Heart left ventricle (tissue), 13 donors: ENCODE results near the gene RBM47.

Experiments
- POLR2A ChIP-seq, 2 donors: fragments of 450-650 bp; IDR thresholded peaks; one replicate each; pipeline ENCODE4 v1.6.1; 2017; ENCODE audit warnings: antibody characterized with exemption in 2 of 2, mild to moderate bottlenecking in 2 of 2, moderate library complexity in 2 of 2
- TF ChIP-seq, protein P1 (sequence below), 12 donors: fragments of 200-600 bp; sonication (generic) in 4 of 12; IDR thresholded peaks; one replicate each; pipeline versions ENCODE4 v1.5.0 to v1.8.0; 2018 to 2022; ENCODE audit warnings: antibody characterized with exemption in 12 of 12, mild to moderate bottlenecking in 5 of 12
- donor health status: ischemic (EF 13 %, LVEDD 7.1; RV severe dilation, severe dysfunction).
- donor health status: DM: no; HTN: yes; CAD: no.
- donor health status: DM: no; HTN: no; CAD: no.
- donor health status: ischemic (EF 25% LVEDD 6.9; RV normal size, moderate dysfunction).
- donor health status: ischemic (EF 25% LVEDD 5.7; RV mildly dilated, moderate dysfunction).
- donor health status: ischemic (EF 35%, LVEDD 5.7; RV mildly dilated, moderate dysfunction).
- donor health status: nonischemic (EF 11% LVEDD 7.7; RV severe dilation, severe dysfunction).
- donor health status: DM: yes; HTN: yes; CAD: no.
- donor health status: PGD.
- donor health status: ischemic (EF 29% LVEDD 5.4; RV normal size, mild dysfunction).
- donor health status: nonischemic (EF 23%, LVEDD 6.1; RV moderate dilation, normal function).

GRCh38 chr4:40622913-40623312, 6.8 kb downstream of the RBM47 start:
- TF ChIP-seq, protein P1, sequence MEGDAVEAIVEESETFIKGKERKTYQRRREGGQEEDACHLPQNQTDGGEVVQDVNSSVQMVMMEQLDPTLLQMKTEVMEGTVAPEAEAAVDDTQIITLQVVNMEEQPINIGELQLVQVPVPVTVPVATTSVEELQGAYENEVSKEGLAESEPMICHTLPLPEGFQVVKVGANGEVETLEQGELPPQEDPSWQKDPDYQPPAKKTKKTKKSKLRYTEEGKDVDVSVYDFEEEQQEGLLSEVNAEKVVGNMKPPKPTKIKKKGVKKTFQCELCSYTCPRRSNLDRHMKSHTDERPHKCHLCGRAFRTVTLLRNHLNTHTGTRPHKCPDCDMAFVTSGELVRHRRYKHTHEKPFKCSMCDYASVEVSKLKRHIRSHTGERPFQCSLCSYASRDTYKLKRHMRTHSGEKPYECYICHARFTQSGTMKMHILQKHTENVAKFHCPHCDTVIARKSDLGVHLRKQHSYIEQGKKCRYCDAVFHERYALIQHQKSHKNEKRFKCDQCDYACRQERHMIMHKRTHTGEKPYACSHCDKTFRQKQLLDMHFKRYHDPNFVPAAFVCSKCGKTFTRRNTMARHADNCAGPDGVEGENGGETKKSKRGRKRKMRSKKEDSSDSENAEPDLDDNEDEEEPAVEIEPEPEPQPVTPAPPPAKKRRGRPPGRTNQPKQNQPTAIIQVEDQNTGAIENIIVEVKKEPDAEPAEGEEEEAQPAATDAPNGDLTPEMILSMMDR (IDR thresholded peaks at IDR 0.05): no peak
- TF ChIP-seq POLR2A (IDR thresholded peaks at IDR 0.05): no peak
